Activated CD8-positive, alpha-beta memory T cell treated with anti-CD3 and anti-CD28 coated beads for 24 hours (primary cell): ENCODE measurements around the gene DIPK2B.

ENCODE experiments used
- DNase-seq: peaks from one replicate; pipeline ENCODE4 v3.0.0-alpha.2; 2020

Gene DIPK2B

GRCh38 chrX:45154033-45154360 is 46.7 kb downstream of the DIPK2B start:
- no peak for DNase-seq
